GM23248 (cell line): ENCODE data around the gene NIPAL4. TPM values are rescaled to one million over a fixed set of nuclear protein-coding genes. Genes with fewer than 3 reads are reported as not detected.

Source experiments
- DNase-seq: peaks from one replicate; pipeline ENCODE4 v3.0.0-alpha.2; 2015
- H2AFZ ChIP-seq: fragments of 200-600 bp; sonication (generic); 2 replicates; pipeline ENCODE4 v1.6.1; 2016; ENCODE audit warnings: antibody characterized with exemption
- H3F3A ChIP-seq: fragments of 200-600 bp; sonication (generic); 2 replicates; pipeline ENCODE4 v1.6.1; 2016; ENCODE audit warnings: mild to moderate bottlenecking, antibody characterized with exemption, mixed run types; ENCODE audit not compliant: insufficient read depth
- H3K27ac ChIP-seq: fragments of 200-600 bp; sonication (generic); 2 replicates; pipeline ENCODE4 v1.5.1; 2016; ENCODE audit warnings: mild to moderate bottlenecking
- H3K27me3 ChIP-seq: fragments of 200-600 bp; sonication (generic); replicated peaks from 2 replicates; pipeline ENCODE4 v1.6.1; 2016; ENCODE audit warnings: mild to moderate bottlenecking; ENCODE audit not compliant: insufficient read depth
- H3K36me3 ChIP-seq: fragments of 200-600 bp; sonication (generic); 2 replicates; pipeline ENCODE4 v1.6.1; 2016; ENCODE audit warnings: low read depth, mild to moderate bottlenecking
- H3K4me1 ChIP-seq: fragments of 200-600 bp; sonication (generic); 2 replicates; pipeline ENCODE4 v1.6.1; 2016; ENCODE audit warnings: mild to moderate bottlenecking; ENCODE audit not compliant: insufficient read depth
- H3K4me2 ChIP-seq: fragments of 200-600 bp; sonication (generic); one replicate; pipeline ENCODE4 v1.6.1; 2016; ENCODE audit warnings: mild to moderate bottlenecking; ENCODE audit not compliant: unreplicated experiment
- H3K4me3 ChIP-seq: fragments of 200-600 bp; sonication (generic); 2 replicates; pipeline ENCODE4 v1.5.1; 2016; ENCODE audit warnings: mild to moderate bottlenecking
- H3K79me2 ChIP-seq: fragments of 200-600 bp; sonication (generic); 2 replicates; pipeline ENCODE4 v1.6.1; 2016; ENCODE audit warnings: mild to moderate bottlenecking; ENCODE audit not compliant: insufficient read depth
- H3K9ac ChIP-seq: fragments of 200-600 bp; sonication (generic); 2 replicates; pipeline ENCODE4 v1.6.1; 2016; ENCODE audit warnings: mild to moderate bottlenecking
- H3K9me2 ChIP-seq: fragments of 200-600 bp; sonication (generic); 2 replicates; pipeline ENCODE4 v1.6.1; 2016; ENCODE audit warnings: mixed run types, mild to moderate bottlenecking, moderate library complexity; ENCODE audit not compliant: insufficient read depth
- H3K9me3 ChIP-seq: fragments of 200-600 bp; sonication (generic); one replicate; pipeline ENCODE4 v1.6.1; 2017; ENCODE audit warnings: low read depth
- H4K20me1 ChIP-seq: fragments of 200-600 bp; sonication (generic); 2 replicates; pipeline ENCODE4 v1.6.0; 2016; ENCODE audit not compliant: insufficient read depth
- EZH2 ChIP-seq: fragments of 200-600 bp; sonication (generic); IDR thresholded peaks from 2 replicates; pipeline ENCODE4 v1.6.1; 2018; ENCODE audit warnings: antibody characterized with exemption, mild to moderate bottlenecking; ENCODE audit not compliant: insufficient read depth, poor library complexity, severe bottlenecking
- EZH2phosphoT487 ChIP-seq: fragments of 200-600 bp; sonication (generic); IDR thresholded peaks from 2 replicates; pipeline ENCODE4 v1.6.1; 2018; ENCODE audit warnings: antibody characterized with exemption, moderate library complexity, mild to moderate bottlenecking, low read depth; ENCODE audit not compliant: insufficient read depth
- WGBS, 2 experiments: methylation state at CpG; one replicate each; pipeline ENCODE4 v1.1.6; 2015 to 2017; ENCODE audit warnings: low lambda C conversion rate in 2 of 2, low coverage in 1 of 2; ENCODE audit errors: missing lambda C conversion rate in 2 of 2; 5-methylcytosine and 5-hydroxymethylcytosine counted together
- in situ Hi-C: fragments of 300-500 bp; cut with MboI; formaldehyde crosslinking; loops from 2 replicates; pipeline ENCODE4 v1.15.0; 2020
- polyA plus RNA-seq: library from polyadenylated mRNA; unstranded; fragments of >200 nt; fragmentation: Nextera tagmentation; extraction: Ambion mirVana; gene quantifications from 2 replicates; pipeline ENCODE4 v1.2.1, GENCODE V29; 2016
- total RNA-seq: library from RNA; depleted of rRNA; stranded (reverse); fragments of >200 nt; shearing (Covaris generic); gene quantifications from 2 replicates; pipeline ENCODE4 v1.2.3, GENCODE V29; 2014; rRNA removed

Gene NIPAL4
- total and polyA plus RNA-seq, 2 experiments from 2014 or later, result not detected

- no peak for TF ChIP-seq EZH2phosphoT487
- TF ChIP-seq EZH2, result no peak
- peaks cover 13% of the 10 kb centered on the region for H3K4me1 ChIP-seq
- 65 to 72% methylated on average over 4 of the region's 4 CpGs for WGBS, 2 experiments
- H3K36me3 ChIP-seq, result no peaks in the 10 kb centered on the region
- no peak overlapping the region for H2AFZ ChIP-seq
- no peaks in the 10 kb centered on the region for H4K20me1 ChIP-seq
- H3K27me3 ChIP-seq, result no peaks in the 10 kb centered on the region
- H3K4me3 ChIP-seq, result no peak overlapping the region
- no peak for DNase-seq
- H3F3A ChIP-seq, result peaks cover 6% of the 10 kb centered on the region
- no peak overlapping the region for H3K27ac ChIP-seq
- in situ Hi-C loops, result no loop called here
- H3K9ac ChIP-seq, result no peak overlapping the region
- peaks cover 3% of the 10 kb centered on the region; the same call in 1 of the 2 replicates for H3K79me2 ChIP-seq
- no peaks in the 10 kb centered on the region for H3K9me3 ChIP-seq
- H3K9me2 ChIP-seq, result no peaks in the 10 kb centered on the region
- H3K4me2 ChIP-seq, result no peak overlapping the region
Observed at GRCh38 chr5:157523976-157524375, 64.0 kb downstream of the NIPAL4 start.

Other genes starting within 250 kb of the NIPAL4 start
- gene CYFIP2, start 194.1 kb upstream of the NIPAL4 start, total RNA-seq, result 1.8 and 5.9 TPM in 2 replicates
- gene CYFIP2, start 194.1 kb upstream of the NIPAL4 start, polyA plus RNA-seq, result 2.2 and 3.0 TPM in 2 replicates
- 20.5 and 21.1 TPM in 2 replicates for gene ADAM19, start 115.6 kb downstream of the NIPAL4 start, total RNA-seq
- gene ADAM19, start 115.6 kb downstream of the NIPAL4 start, polyA plus RNA-seq, result 18.1 and 18.8 TPM in 2 replicates
- not detected in 2 replicates for gene SOX30, start 192.2 kb downstream of the NIPAL4 start, total RNA-seq
- 0.08 TPM in 2 replicates for gene SOX30, start 192.2 kb downstream of the NIPAL4 start, polyA plus RNA-seq
- gene C5orf52, start 211.3 kb downstream of the NIPAL4 start, total RNA-seq, result not detected in 2 replicates
- not detected in 2 replicates for gene C5orf52, start 211.3 kb downstream of the NIPAL4 start, polyA plus RNA-seq